GM23248 (cell line): Measurements from ENCODE around the gene METTL1. TPM values are rescaled to one million over a fixed set of nuclear protein-coding genes. Genes with fewer than 3 reads are reported as not detected.

Experiments
- DNase-seq: peaks from one replicate; pipeline ENCODE4 v3.0.0-alpha.2; 2015
- H2AFZ ChIP-seq: fragments of 200-600 bp; sonication (generic); 2 replicates; pipeline ENCODE4 v1.6.1; 2016; ENCODE audit warnings: antibody characterized with exemption
- H3F3A ChIP-seq: fragments of 200-600 bp; sonication (generic); 2 replicates; pipeline ENCODE4 v1.6.1; 2016; ENCODE audit warnings: mild to moderate bottlenecking, antibody characterized with exemption, mixed run types; ENCODE audit not compliant: insufficient read depth
- H3K27ac ChIP-seq: fragments of 200-600 bp; sonication (generic); 2 replicates; pipeline ENCODE4 v1.5.1; 2016; ENCODE audit warnings: mild to moderate bottlenecking
- H3K27me3 ChIP-seq: fragments of 200-600 bp; sonication (generic); replicated peaks from 2 replicates; pipeline ENCODE4 v1.6.1; 2016; ENCODE audit warnings: mild to moderate bottlenecking; ENCODE audit not compliant: insufficient read depth
- H3K36me3 ChIP-seq: fragments of 200-600 bp; sonication (generic); 2 replicates; pipeline ENCODE4 v1.6.1; 2016; ENCODE audit warnings: low read depth, mild to moderate bottlenecking
- H3K4me1 ChIP-seq: fragments of 200-600 bp; sonication (generic); 2 replicates; pipeline ENCODE4 v1.6.1; 2016; ENCODE audit warnings: mild to moderate bottlenecking; ENCODE audit not compliant: insufficient read depth
- H3K4me2 ChIP-seq: fragments of 200-600 bp; sonication (generic); one replicate; pipeline ENCODE4 v1.6.1; 2016; ENCODE audit warnings: mild to moderate bottlenecking; ENCODE audit not compliant: unreplicated experiment
- H3K4me3 ChIP-seq: fragments of 200-600 bp; sonication (generic); 2 replicates; pipeline ENCODE4 v1.5.1; 2016; ENCODE audit warnings: mild to moderate bottlenecking
- H3K79me2 ChIP-seq: fragments of 200-600 bp; sonication (generic); 2 replicates; pipeline ENCODE4 v1.6.1; 2016; ENCODE audit warnings: mild to moderate bottlenecking; ENCODE audit not compliant: insufficient read depth
- H3K9ac ChIP-seq: fragments of 200-600 bp; sonication (generic); 2 replicates; pipeline ENCODE4 v1.6.1; 2016; ENCODE audit warnings: mild to moderate bottlenecking
- H3K9me2 ChIP-seq: fragments of 200-600 bp; sonication (generic); 2 replicates; pipeline ENCODE4 v1.6.1; 2016; ENCODE audit warnings: mixed run types, mild to moderate bottlenecking, moderate library complexity; ENCODE audit not compliant: insufficient read depth
- H3K9me3 ChIP-seq: fragments of 200-600 bp; sonication (generic); one replicate; pipeline ENCODE4 v1.6.1; 2017; ENCODE audit warnings: low read depth
- H4K20me1 ChIP-seq: fragments of 200-600 bp; sonication (generic); 2 replicates; pipeline ENCODE4 v1.6.0; 2016; ENCODE audit not compliant: insufficient read depth
- EZH2 ChIP-seq: fragments of 200-600 bp; sonication (generic); IDR thresholded peaks from 2 replicates; pipeline ENCODE4 v1.6.1; 2018; ENCODE audit warnings: antibody characterized with exemption, mild to moderate bottlenecking; ENCODE audit not compliant: insufficient read depth, poor library complexity, severe bottlenecking
- EZH2phosphoT487 ChIP-seq: fragments of 200-600 bp; sonication (generic); IDR thresholded peaks from 2 replicates; pipeline ENCODE4 v1.6.1; 2018; ENCODE audit warnings: antibody characterized with exemption, moderate library complexity, mild to moderate bottlenecking, low read depth; ENCODE audit not compliant: insufficient read depth
- WGBS, 2 experiments: methylation state at CpG; one replicate each; pipeline ENCODE4 v1.1.6; 2015 to 2017; ENCODE audit warnings: low lambda C conversion rate in 2 of 2, low coverage in 1 of 2; ENCODE audit errors: missing lambda C conversion rate in 2 of 2; 5-methylcytosine and 5-hydroxymethylcytosine counted together
- in situ Hi-C: fragments of 300-500 bp; cut with MboI; formaldehyde crosslinking; loops from 2 replicates; pipeline ENCODE4 v1.15.0; 2020
- polyA plus RNA-seq: library from polyadenylated mRNA; unstranded; fragments of >200 nt; fragmentation: Nextera tagmentation; extraction: Ambion mirVana; gene quantifications from 2 replicates; pipeline ENCODE4 v1.2.1, GENCODE V29; 2016
- total RNA-seq: library from RNA; depleted of rRNA; stranded (reverse); fragments of >200 nt; shearing (Covaris generic); gene quantifications from 2 replicates; pipeline ENCODE4 v1.2.3, GENCODE V29; 2014

METTL1 gene
- total and polyA plus RNA-seq, 2 experiments from 2014 or later = 3.7 to 33.2 TPM

GRCh38 chr12:57782608-57783465 lies 10.9 kb upstream of the METTL1 start, which contains the start of gene TSFM:
TSFM (plus strand) TSS chr12:57782787; CDS start chr12:57782802, 15 bp downstream.
- peak within 1 kb of the TSS; percentile 93 for H3K4me2 ChIP-seq
- H3K36me3 ChIP-seq = peaks cover 25% of the 10 kb centered on the region
- peaks cover 3% of the 10 kb centered on the region; the same call in 1 of the 2 replicates for H3K4me1 ChIP-seq
- peak within 1 kb of the TSS; percentile 94 for H3K9ac ChIP-seq
- peaks cover 46% of the 10 kb centered on the region for H3K79me2 ChIP-seq
- in situ Hi-C loops = no loop called here
- no peaks in the 10 kb centered on the region for H3K27me3 ChIP-seq
- H2AFZ ChIP-seq = peak within 1 kb of the TSS; percentile 83
- peaks cover 17% of the 10 kb centered on the region for H3F3A ChIP-seq
- 1 to 2% methylated on average over 45 of the region's 45 CpGs for WGBS, 2 experiments
- DNase-seq = peak; percentile 97
- no peak for TF ChIP-seq EZH2
- TF ChIP-seq EZH2phosphoT487 = no peak
- H3K27ac ChIP-seq = peak within 1 kb of the TSS; percentile 40
- peak within 1 kb of the TSS; percentile 98 for H3K4me3 ChIP-seq
- no peaks in the 10 kb centered on the region for H3K9me2 ChIP-seq
- H4K20me1 ChIP-seq = no peaks in the 10 kb centered on the region
- H3K9me3 ChIP-seq = no peaks in the 10 kb centered on the region

- Histone ChIP-seq H3K4me3 (peak overlapping the region; percentile 98), H3K79me2 (peaks cover 42% of the 10 kb centered on the region), H3K27me3 (no peaks in the 10 kb centered on the region), H3K27ac (no peak overlapping the region), H2AFZ (peak overlapping the region; percentile 83; the same call in 1 of the 2 replicates), H3K9me2 (no peaks in the 10 kb centered on the region), H3K9ac (no peak overlapping the region), H3K9me3 (no peaks in the 10 kb centered on the region), H3K4me2 (no peak overlapping the region), H3K36me3 (peaks cover 23% of the 10 kb centered on the region), H3F3A (peaks cover 17% of the 10 kb centered on the region), H3K4me1 (peaks cover 3% of the 10 kb centered on the region; the same call in 1 of the 2 replicates), H4K20me1 (no peaks in the 10 kb centered on the region)
- no peak for DNase-seq
- in situ Hi-C loops = no loop called here
- 3 to 7% methylated on average over 4 of the region's 4 CpGs for WGBS, 2 experiments
- TF ChIP-seq EZH2phosphoT487 = no peak
- TF ChIP-seq EZH2 = no peak
Measured at GRCh38 chr12:57782243-57782607, 10.3 kb upstream of the METTL1 start.

- in situ Hi-C loops = no loop called here
- no peak for TF ChIP-seq EZH2phosphoT487
- TF ChIP-seq EZH2 = no peak
Measured at GRCh38 chr12:57781801-57782200, 9.9 kb upstream of the METTL1 start.

GRCh38 chr12:57781244-57781643 lies 9.3 kb upstream of the METTL1 start:
- 79 to 83% methylated on average over 3 of the region's 3 CpGs for WGBS, 2 experiments
- in situ Hi-C loops = no loop called here
- no peaks in the 10 kb centered on the region for H3K9me3 ChIP-seq

More at GRCh38 chr12:57781801-57782200, 9.9 kb upstream of the METTL1 start:
- peaks cover 3% of the 10 kb centered on the region; the same call in 1 of the 2 replicates for H3K4me1 ChIP-seq
- H3K27ac ChIP-seq = no peak overlapping the region
- H4K20me1 ChIP-seq = no peaks in the 10 kb centered on the region
- H2AFZ ChIP-seq = no peak overlapping the region
- H3K9me3 ChIP-seq = no peaks in the 10 kb centered on the region
- no peaks in the 10 kb centered on the region for H3K9me2 ChIP-seq
- H3K36me3 ChIP-seq = peaks cover 18% of the 10 kb centered on the region
- H3K79me2 ChIP-seq = peaks cover 40% of the 10 kb centered on the region
- H3K4me2 ChIP-seq = no peak overlapping the region
- no peak for DNase-seq
- peaks cover 17% of the 10 kb centered on the region for H3F3A ChIP-seq
- no peak overlapping the region for H3K9ac ChIP-seq
- WGBS, 2 experiments = 55 to 63% methylated on average over 2 of the region's 2 CpGs
- no peak overlapping the region for H3K4me3 ChIP-seq
- no peaks in the 10 kb centered on the region for H3K27me3 ChIP-seq

More at GRCh38 chr12:57781244-57781643, 9.3 kb upstream of the METTL1 start:
- Histone ChIP-seq H3F3A (peaks cover 17% of the 10 kb centered on the region), H3K4me2 (no peak overlapping the region), H3K36me3 (peaks cover 13% of the 10 kb centered on the region), H3K4me1 (peaks cover 3% of the 10 kb centered on the region; the same call in 1 of the 2 replicates), H3K9me2 (no peaks in the 10 kb centered on the region), H2AFZ (no peak overlapping the region), H3K9ac (no peak overlapping the region), H3K79me2 (peaks cover 35% of the 10 kb centered on the region), H3K4me3 (no peak overlapping the region), H3K27me3 (no peaks in the 10 kb centered on the region), H4K20me1 (no peaks in the 10 kb centered on the region), H3K27ac (no peak overlapping the region)
- no peak for DNase-seq
- TF ChIP-seq EZH2 (no peak), EZH2phosphoT487 (no peak)
